Measurements from ENCODE around the gene TLCD3A.
A peak's percentile ranks its signal among the peaks of the same experiment; 100 is the strongest.
"Not testable (repeated sequence)": the region's sequence is repeated elsewhere in the genome, so short reads cannot be mapped to it uniquely, and the experiment has no call there.

Gene TLCD3A

GRCh38 chr17:708132-708531, 24.3 kb upstream of the TLCD3A start:
- no peak for DNase-seq (ENCODE audit: low spot score)

GRCh38 chr17:718075-718474, 14.3 kb upstream of the TLCD3A start:
- DNase-seq (ENCODE audit: low spot score): no peak

- DNase-seq (ENCODE audit: low spot score): no peak
Observed at GRCh38 chr17:720706-721539, 11.5 kb upstream of the TLCD3A start.

- no peak for DNase-seq (ENCODE audit: low spot score)
Observed at GRCh38 chr17:721540-721937, 10.9 kb upstream of the TLCD3A start.

GRCh38 chr17:725084-725483, 7.3 kb upstream of the TLCD3A start:
- no peak for DNase-seq (ENCODE audit: low spot score)

- DNase-seq (ENCODE audit: low spot score): no peak
Observed at GRCh38 chr17:725746-726145, 6.7 kb upstream of the TLCD3A start.

GRCh38 chr17:726271-726919, 6.0 kb upstream of the TLCD3A start:
- DNase-seq (ENCODE audit: low spot score): no peak

GRCh38 chr17:728911-729310, 3.5 kb upstream of the TLCD3A start:
- DNase-seq (ENCODE audit: low spot score): no peak

GRCh38 chr17:731644-732066, 741 bp upstream of the TLCD3A start:
- DNase-seq (ENCODE audit: low spot score): no peak

GRCh38 chr17:732902-733720, 715 bp downstream of the TLCD3A start:
- peak; percentile 25 for DNase-seq (ENCODE audit: low spot score)

- no peak for DNase-seq (ENCODE audit: low spot score)
Observed at GRCh38 chr17:733743-734142, 1.3 kb downstream of the TLCD3A start.

- DNase-seq (ENCODE audit: low spot score): no peak
Observed at GRCh38 chr17:737561-738113, 5.2 kb downstream of the TLCD3A start.

- no peak for DNase-seq (ENCODE audit: low spot score)
Observed at GRCh38 chr17:740240-741017, 8.0 kb downstream of the TLCD3A start.

- DNase-seq (ENCODE audit: low spot score): no peak
Observed at GRCh38 chr17:742147-742793, 9.9 kb downstream of the TLCD3A start.

- no peak for DNase-seq (ENCODE audit: low spot score)
Observed at GRCh38 chr17:743139-743538, 10.7 kb downstream of the TLCD3A start.

GRCh38 chr17:744937-745336, 12.5 kb downstream of the TLCD3A start:
- DNase-seq (ENCODE audit: low spot score): no peak

GRCh38 chr17:745406-745805, 13.0 kb downstream of the TLCD3A start:
- DNase-seq (ENCODE audit: low spot score): no peak

GRCh38 chr17:746181-746580, 13.8 kb downstream of the TLCD3A start:
- no peak for DNase-seq (ENCODE audit: low spot score)

GRCh38 chr17:746783-747629, 14.6 kb downstream of the TLCD3A start:
- DNase-seq (ENCODE audit: low spot score): no peak

- not testable (repeated sequence) for DNase-seq (ENCODE audit: low spot score)
Observed at GRCh38 chr17:748604-749003, 16.2 kb downstream of the TLCD3A start.
